Measurements from ENCODE around the gene WBP4. TPM values are rescaled to one million over a fixed set of nuclear protein-coding genes. Genes with fewer than 3 reads are reported as not detected.

Gene WBP4
- 10 to 100 TPM in 1 of 4 donors, 1 to 10 TPM in 3; 3.4 to 10.3 (median 8.3) TPM for total RNA-seq

DNA sequence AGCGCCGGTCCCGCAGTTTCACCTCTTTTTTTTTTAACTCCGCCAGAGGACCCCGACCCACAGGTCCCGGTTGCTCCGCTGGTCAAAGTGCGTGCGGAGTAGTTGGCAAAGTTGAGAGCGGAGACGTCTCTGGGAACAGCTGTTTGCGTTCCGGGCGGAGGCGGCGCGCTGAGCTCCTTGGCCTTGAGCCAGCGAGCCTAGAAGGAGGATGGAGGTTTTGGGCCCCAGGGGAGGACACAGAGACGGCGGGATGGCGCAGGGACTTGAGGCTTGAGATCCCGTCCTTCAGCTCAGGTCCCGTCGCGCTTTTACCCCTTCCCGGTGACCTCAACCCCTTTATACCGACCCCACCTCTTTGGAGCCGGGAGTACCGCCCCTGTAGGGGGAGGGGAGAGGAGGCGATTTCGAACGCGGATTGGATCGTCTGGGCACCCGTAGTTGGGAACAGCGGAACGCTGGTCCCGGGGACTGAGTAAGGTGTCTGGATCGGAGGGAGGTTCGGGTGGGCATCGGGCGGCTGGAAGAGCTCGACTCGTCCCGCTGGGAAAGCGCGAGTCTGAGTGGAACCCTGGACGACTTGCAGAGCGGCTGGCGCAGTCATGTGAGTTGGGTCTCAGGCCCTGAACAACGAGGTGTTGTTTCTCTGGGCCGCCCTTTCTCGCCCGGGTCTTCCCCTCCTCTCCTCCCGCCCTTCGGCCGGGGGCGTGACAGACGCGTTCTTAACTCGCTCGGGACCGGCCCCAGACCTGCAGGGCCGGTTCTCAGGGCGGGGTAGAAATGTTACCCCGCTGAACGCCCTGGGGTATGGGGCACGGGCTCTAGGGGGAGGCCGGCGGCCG lies at the start of gene WBP4:
TSS of gene WBP4 (plus strand) at position 435 of the 839 bp plus-strand sequence. CDS start at position 600, 165 bp downstream.
- Histone ChIP-seq H3K9me3 (no peaks in the 10 kb centered on the region), H3K27me3 (no peaks in the 10 kb centered on the region), H3K4me1 (peaks cover 46 to 72% (median 65%) of the 10 kb centered on the region in 4 donors), H3K4me3 (peak within 1 kb of the TSS; percentile 62 to 91 (median 86)), H3K27ac (peak within 1 kb of the TSS; percentile 96 to 100 (median 99)), H3K36me3 (peaks cover 0 to 4% (median 0%) of the 10 kb centered on the region in 4 donors)
- 1% methylated on average over 70 of the region's 71 CpGs; no CpG with 5 or more reads in 1 of the 2 donors for WGBS, 2 donors (ENCODE audit: low coverage in 1 of 2)
- in situ Hi-C loops (cut with MboI; ENCODE audit: low pct_ligation_motif_present in 1 of 4, low pct_unique_long_range_greater_than_20kb in 1 of 4, low sequenced_read_pairs in 3 of 4): loop anchor here in 1 of 4 donors (25.0 kb wide), 1 partner anchor 274 kb away; the partner anchor contains the start of gene SLC25A15
- intact Hi-C loops (cut with DNase I; ENCODE audit: low total_unique reads): no loop called here
- peak; percentile 95 for DNase-seq
- peak; percentile 49 for TF ChIP-seq EP300 (IDR thresholded peaks at IDR 0.05; ENCODE audit: low read depth)
- TF ChIP-seq POLR2AphosphoS5 (IDR thresholded peaks at IDR 0.05): peak; percentile 78 to 96 (median 93)
- TF ChIP-seq, protein P1, sequence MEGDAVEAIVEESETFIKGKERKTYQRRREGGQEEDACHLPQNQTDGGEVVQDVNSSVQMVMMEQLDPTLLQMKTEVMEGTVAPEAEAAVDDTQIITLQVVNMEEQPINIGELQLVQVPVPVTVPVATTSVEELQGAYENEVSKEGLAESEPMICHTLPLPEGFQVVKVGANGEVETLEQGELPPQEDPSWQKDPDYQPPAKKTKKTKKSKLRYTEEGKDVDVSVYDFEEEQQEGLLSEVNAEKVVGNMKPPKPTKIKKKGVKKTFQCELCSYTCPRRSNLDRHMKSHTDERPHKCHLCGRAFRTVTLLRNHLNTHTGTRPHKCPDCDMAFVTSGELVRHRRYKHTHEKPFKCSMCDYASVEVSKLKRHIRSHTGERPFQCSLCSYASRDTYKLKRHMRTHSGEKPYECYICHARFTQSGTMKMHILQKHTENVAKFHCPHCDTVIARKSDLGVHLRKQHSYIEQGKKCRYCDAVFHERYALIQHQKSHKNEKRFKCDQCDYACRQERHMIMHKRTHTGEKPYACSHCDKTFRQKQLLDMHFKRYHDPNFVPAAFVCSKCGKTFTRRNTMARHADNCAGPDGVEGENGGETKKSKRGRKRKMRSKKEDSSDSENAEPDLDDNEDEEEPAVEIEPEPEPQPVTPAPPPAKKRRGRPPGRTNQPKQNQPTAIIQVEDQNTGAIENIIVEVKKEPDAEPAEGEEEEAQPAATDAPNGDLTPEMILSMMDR (IDR thresholded peaks at IDR 0.05): peak in 2 of 5 experiments; percentile 13 to 35
- TF ChIP-seq POLR2A (IDR thresholded peaks at IDR 0.05): peak; percentile 88

DNA sequence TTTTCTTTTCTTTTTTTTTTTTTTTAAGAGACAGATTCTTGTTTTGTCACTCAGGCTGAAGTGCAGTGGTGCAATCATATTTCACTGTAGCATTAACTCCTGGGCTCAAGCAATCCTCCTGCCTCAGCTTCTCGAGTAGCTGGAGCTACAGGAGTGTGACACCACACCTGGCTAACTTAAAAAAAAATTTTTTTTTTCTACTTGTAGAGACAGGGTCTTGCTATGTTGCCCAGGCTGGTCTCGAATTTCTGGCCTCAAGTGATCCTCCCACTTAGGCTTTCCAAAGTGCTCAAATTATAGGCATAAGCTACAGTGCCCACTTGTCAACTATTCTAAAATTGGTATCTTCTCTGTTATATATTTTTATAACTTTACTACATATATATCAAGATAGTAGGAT lies 48.8 kb upstream of the WBP4 start:
- Histone ChIP-seq H3K36me3 (no peaks in the 10 kb centered on the region), H3K27ac (peak overlapping the region in 2 of 4 donors; percentile 25 to 30), H3K4me3 (no peak overlapping the region), H3K9me3 (no peaks in the 10 kb centered on the region), H3K27me3 (no peaks in the 10 kb centered on the region), H3K4me1 (peaks cover 31 to 93% (median 49%) of the 10 kb centered on the region in 4 donors)
- DNase-seq: no peak
- in situ Hi-C loops (cut with MboI; ENCODE audit: low pct_ligation_motif_present in 1 of 4, low pct_unique_long_range_greater_than_20kb in 1 of 4, low sequenced_read_pairs in 3 of 4): no loop called here
- 73 to 100% methylated on average over 2 of the region's 2 CpGs for WGBS, 2 donors (ENCODE audit: low coverage in 1 of 2)
- TF ChIP-seq POLR2AphosphoS5 (IDR thresholded peaks at IDR 0.05) (no peak), POLR2A (IDR thresholded peaks at IDR 0.05) (no peak), EP300 (IDR thresholded peaks at IDR 0.05; ENCODE audit: low read depth) (no peak)
- TF ChIP-seq, protein P1 (IDR thresholded peaks at IDR 0.05): no peak
- intact Hi-C loops (cut with DNase I; ENCODE audit: low total_unique reads): no loop called here

- peak overlapping the region in 1 of 4 donors; percentile 28 for H3K27ac ChIP-seq
- H3K4me3 ChIP-seq: no peak overlapping the region
- peaks cover 21 to 87% (median 41%) of the 10 kb centered on the region in 4 donors for H3K4me1 ChIP-seq
- H3K36me3 ChIP-seq: no peaks in the 10 kb centered on the region
- WGBS, 2 donors (ENCODE audit: low coverage in 1 of 2): 43 to 72% methylated on average over 2 of the region's 2 CpGs
- in situ Hi-C loops (cut with MboI; ENCODE audit: low pct_ligation_motif_present in 1 of 4, low pct_unique_long_range_greater_than_20kb in 1 of 4, low sequenced_read_pairs in 3 of 4) (no loop called here), intact Hi-C loops (cut with DNase I; ENCODE audit: low total_unique reads) (no loop called here)
- no peaks in the 10 kb centered on the region for H3K9me3 ChIP-seq
- DNase-seq: no peak
- TF ChIP-seq POLR2A (IDR thresholded peaks at IDR 0.05) (no peak), EP300 (IDR thresholded peaks at IDR 0.05; ENCODE audit: low read depth) (no peak), POLR2AphosphoS5 (IDR thresholded peaks at IDR 0.05) (no peak)
- TF ChIP-seq, protein P1 (IDR thresholded peaks at IDR 0.05): no peak
- H3K27me3 ChIP-seq: no peaks in the 10 kb centered on the region
Observed at GRCh38 chr13:41013835-41014234, 47.5 kb upstream of the WBP4 start.

DNA sequence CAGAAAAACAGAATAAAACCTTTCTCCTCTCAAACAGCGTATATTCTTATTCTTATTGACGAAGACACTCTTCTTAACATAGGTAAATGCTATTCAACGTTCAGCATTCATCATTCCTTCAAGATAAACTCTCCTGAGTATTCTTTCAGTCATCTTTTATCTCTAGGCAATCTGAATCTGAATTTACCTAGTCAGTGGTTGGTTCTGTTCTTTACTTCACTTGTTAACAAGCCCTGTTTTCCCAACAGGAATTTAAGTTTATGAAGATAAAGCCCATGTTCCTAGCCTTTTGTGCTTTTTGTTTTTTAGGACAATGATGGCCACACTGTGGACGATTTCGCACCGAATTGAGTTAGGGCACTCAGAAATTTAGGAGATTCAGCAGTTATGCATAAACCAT lies 45.4 kb upstream of the WBP4 start:
- peaks cover 21 to 86% (median 50%) of the 10 kb centered on the region in 4 donors for H3K4me1 ChIP-seq
- H3K27ac ChIP-seq: peak overlapping the region in 3 of 4 donors; percentile 22 to 87 (median 45)
- peak overlapping the region in 1 of 4 donors; percentile 52 for H3K4me3 ChIP-seq
- H3K27me3 ChIP-seq: no peaks in the 10 kb centered on the region
- DNase-seq: no peak
- WGBS, 2 donors (ENCODE audit: low coverage in 1 of 2): 59 to 63% methylated on average over 6 of the region's 6 CpGs
- intact Hi-C loops (cut with DNase I; ENCODE audit: low total_unique reads) (no loop called here), in situ Hi-C loops (cut with MboI; ENCODE audit: low pct_ligation_motif_present in 1 of 4, low pct_unique_long_range_greater_than_20kb in 1 of 4, low sequenced_read_pairs in 3 of 4) (no loop called here)
- no peaks in the 10 kb centered on the region for H3K9me3 ChIP-seq
- no peaks in the 10 kb centered on the region for H3K36me3 ChIP-seq
- TF ChIP-seq POLR2A (IDR thresholded peaks at IDR 0.05) (no peak), EP300 (IDR thresholded peaks at IDR 0.05; ENCODE audit: low read depth) (no peak), POLR2AphosphoS5 (IDR thresholded peaks at IDR 0.05) (no peak)
- TF ChIP-seq, protein P1 (IDR thresholded peaks at IDR 0.05): no peak

Data from transverse colon (tissue), 4 donors.